Nephron progenitor cell (in vitro differentiated cells): Measurements from ENCODE around the gene HPRT1.

Experiments
- DNase-seq: peaks from one replicate; pipeline ENCODE4 v3.0.0; 2021
- H3K27ac Mint-ChIP-seq: 2 replicates; pipeline ENCODE4 v1.8.0; 2021; ENCODE audit warnings: mild to moderate bottlenecking, moderate library complexity, mixed read lengths
- H3K27me3 Mint-ChIP-seq: 2 replicates; pipeline ENCODE4 v1.8.0; 2021; ENCODE audit warnings: mild to moderate bottlenecking, low read depth, mixed read lengths; ENCODE audit not compliant: poor library complexity
- H3K36me3 Mint-ChIP-seq: 2 replicates; pipeline ENCODE4 v1.8.0; 2021; ENCODE audit warnings: low read depth, mixed read lengths
- H3K4me1 Mint-ChIP-seq: 2 replicates; pipeline ENCODE4 v1.8.0; 2021; ENCODE audit warnings: mixed read lengths
- H3K4me3 Mint-ChIP-seq: 2 replicates; pipeline ENCODE4 v1.8.0; 2021; ENCODE audit warnings: mild to moderate bottlenecking, moderate library complexity, mixed read lengths
- H3K9me3 Mint-ChIP-seq: 2 replicates; pipeline ENCODE4 v1.8.0; 2021; ENCODE audit warnings: mild to moderate bottlenecking, moderate library complexity, mixed read lengths
- TF ChIP-seq, protein P1 (sequence below): fragments of 200-600 bp; sonication (generic); IDR thresholded peaks from 2 replicates; pipeline ENCODE4 v1.5.0; 2021; ENCODE audit warnings: antibody characterized with exemption

Gene HPRT1, protein sequence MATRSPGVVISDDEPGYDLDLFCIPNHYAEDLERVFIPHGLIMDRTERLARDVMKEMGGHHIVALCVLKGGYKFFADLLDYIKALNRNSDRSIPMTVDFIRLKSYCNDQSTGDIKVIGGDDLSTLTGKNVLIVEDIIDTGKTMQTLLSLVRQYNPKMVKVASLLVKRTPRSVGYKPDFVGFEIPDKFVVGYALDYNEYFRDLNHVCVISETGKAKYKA

DNA sequence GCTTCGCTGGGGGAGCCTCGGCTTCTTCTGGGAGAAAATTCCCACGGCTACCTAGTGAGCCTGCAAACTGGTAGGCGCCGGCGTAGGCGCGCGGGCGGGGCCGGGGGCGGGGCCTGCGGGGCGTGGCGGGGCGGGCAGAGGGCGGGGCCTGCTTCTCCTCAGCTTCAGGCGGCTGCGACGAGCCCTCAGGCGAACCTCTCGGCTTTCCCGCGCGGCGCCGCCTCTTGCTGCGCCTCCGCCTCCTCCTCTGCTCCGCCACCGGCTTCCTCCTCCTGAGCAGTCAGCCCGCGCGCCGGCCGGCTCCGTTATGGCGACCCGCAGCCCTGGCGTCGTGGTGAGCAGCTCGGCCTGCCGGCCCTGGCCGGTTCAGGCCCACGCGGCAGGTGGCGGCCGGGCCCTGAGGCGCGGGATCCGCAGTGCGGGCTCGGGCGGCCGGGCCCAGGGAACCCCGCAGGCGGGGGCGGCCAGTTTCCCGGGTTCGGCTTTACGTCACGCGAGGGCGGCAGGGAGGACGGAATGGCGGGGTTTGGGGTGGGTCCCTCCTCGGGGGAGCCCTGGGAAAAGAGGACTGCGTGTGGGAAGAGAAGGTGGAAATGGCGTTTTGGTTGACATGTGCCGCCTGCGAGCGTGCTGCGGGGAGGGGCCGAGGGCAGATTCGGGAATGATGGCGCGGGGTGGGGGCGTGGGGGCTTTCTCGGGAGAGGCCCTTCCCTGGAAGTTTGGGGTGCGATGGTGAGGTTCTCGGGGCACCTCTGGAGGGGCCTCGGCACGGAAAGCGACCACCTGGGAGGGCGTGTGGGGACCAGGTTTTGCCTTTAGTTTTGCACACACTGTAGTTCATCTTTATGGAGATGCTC, at the start of gene HPRT1:
TSS of gene HPRT1 (plus strand) at position 161 of the 857 bp plus-strand sequence. CDS start at position 308, 147 bp downstream.
- peaks cover 2% of the 10 kb centered on the region for H3K27me3 Mint-ChIP-seq
- TF ChIP-seq, protein P1, sequence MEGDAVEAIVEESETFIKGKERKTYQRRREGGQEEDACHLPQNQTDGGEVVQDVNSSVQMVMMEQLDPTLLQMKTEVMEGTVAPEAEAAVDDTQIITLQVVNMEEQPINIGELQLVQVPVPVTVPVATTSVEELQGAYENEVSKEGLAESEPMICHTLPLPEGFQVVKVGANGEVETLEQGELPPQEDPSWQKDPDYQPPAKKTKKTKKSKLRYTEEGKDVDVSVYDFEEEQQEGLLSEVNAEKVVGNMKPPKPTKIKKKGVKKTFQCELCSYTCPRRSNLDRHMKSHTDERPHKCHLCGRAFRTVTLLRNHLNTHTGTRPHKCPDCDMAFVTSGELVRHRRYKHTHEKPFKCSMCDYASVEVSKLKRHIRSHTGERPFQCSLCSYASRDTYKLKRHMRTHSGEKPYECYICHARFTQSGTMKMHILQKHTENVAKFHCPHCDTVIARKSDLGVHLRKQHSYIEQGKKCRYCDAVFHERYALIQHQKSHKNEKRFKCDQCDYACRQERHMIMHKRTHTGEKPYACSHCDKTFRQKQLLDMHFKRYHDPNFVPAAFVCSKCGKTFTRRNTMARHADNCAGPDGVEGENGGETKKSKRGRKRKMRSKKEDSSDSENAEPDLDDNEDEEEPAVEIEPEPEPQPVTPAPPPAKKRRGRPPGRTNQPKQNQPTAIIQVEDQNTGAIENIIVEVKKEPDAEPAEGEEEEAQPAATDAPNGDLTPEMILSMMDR, result no peak
- peak; percentile 84 for DNase-seq
- peak within 1 kb of the TSS; percentile 45 for H3K27ac Mint-ChIP-seq
- H3K4me3 Mint-ChIP-seq, result peak within 1 kb of the TSS; percentile 86
- peaks cover 11% of the 10 kb centered on the region for H3K36me3 Mint-ChIP-seq
- peaks cover 7% of the 10 kb centered on the region for H3K4me1 Mint-ChIP-seq
- peaks cover 36% of the 10 kb centered on the region for H3K9me3 Mint-ChIP-seq

DNA sequence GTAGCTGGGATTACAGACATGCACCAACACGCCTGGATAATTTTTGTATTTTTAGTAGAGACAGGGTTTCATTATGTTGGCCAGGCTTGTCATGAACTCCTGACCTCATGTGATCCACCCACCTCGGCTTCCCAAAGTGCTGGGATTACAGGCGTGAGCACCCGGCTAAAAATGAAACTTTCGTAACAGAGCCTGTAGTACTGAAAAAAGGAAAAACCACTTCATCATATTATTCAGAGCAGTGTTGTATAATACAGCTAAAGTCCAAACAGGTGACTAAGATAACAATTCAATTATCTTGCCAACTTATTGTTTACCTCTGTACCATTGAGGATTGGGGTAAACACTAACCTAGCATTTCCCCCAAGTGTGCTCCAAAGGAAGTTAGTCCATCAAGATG, 43.9 kb upstream of the HPRT1 start:
- H3K27ac Mint-ChIP-seq, result no peak overlapping the region
- H3K4me3 Mint-ChIP-seq, result no peak overlapping the region
- H3K4me1 Mint-ChIP-seq, result no peaks in the 10 kb centered on the region
- no peak for DNase-seq
- peaks cover 33% of the 10 kb centered on the region for H3K36me3 Mint-ChIP-seq
- no peaks in the 10 kb centered on the region for H3K27me3 Mint-ChIP-seq
- peaks cover 9% of the 10 kb centered on the region for H3K9me3 Mint-ChIP-seq
- TF ChIP-seq, protein P1, result no peak

DNA sequence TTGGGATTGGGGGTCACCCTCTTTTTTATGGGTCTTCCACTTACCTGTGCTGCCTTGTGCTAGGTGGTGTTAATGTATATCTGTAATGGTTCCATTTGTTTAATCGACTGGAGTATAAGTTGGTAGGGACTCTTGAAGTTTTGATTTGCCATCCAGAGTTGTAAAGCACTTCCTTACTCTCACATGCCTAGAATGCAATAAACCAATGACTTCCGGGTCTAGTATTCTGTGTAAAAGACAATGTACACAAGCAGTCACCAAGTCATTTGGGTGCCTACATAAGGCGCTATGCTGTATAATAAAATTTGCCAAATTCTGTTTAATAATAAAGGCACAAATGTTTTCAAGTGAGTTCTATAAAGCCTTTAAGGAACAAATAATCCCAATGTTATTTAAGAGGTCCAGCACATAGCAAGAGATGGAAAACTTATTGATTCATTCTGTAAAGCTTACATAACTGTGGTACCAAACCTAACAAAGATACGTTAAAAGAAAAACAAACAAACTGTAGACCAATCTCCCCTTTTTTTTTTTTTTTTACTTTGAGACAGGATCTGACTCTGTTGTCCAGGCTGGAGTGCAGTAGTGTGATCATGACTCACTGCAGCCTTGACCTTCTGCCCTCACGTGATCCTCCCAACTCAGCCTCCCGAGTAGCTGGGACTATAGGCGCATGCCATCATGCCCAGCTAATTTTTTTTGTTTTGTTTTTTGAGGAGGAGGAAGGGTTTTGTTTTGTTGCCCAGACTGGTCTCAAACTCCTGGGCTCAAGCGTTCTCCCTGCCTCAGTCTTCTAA, 41.5 kb upstream of the HPRT1 start:
- Mint-ChIP-seq H3K9me3 (peaks cover 9% of the 10 kb centered on the region), H3K4me3 (no peak overlapping the region), H3K27ac (no peak overlapping the region), H3K4me1 (no peaks in the 10 kb centered on the region), H3K36me3 (peaks cover 45% of the 10 kb centered on the region), H3K27me3 (no peaks in the 10 kb centered on the region)
- no peak for DNase-seq
- TF ChIP-seq, protein P1, result no peak

DNA sequence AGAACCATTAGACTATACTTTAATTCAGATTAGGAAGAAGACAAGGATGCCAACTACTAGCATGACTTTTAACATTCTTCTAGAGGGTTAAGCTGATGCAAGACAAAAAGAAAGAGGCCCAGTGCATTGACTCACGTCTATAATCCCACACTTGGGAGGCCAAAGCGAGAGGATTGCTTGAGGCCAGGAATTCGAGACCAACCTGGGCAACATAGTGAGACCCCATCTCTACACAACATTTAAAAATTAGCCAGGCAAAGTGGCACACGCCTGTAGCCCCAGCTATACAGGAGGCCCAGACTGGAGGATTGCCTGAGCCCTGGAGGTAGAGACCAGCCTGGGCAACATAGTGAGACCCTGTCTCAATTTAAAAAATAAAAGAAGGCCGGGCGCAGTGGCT, 40.2 kb upstream of the HPRT1 start:
- Mint-ChIP-seq H3K9me3 (peaks cover 9% of the 10 kb centered on the region), H3K27me3 (no peaks in the 10 kb centered on the region), H3K36me3 (peaks cover 44% of the 10 kb centered on the region), H3K4me3 (no peak overlapping the region), H3K27ac (no peak overlapping the region), H3K4me1 (no peaks in the 10 kb centered on the region)
- TF ChIP-seq, protein P1, result no peak
- DNase-seq, result no peak

DNA sequence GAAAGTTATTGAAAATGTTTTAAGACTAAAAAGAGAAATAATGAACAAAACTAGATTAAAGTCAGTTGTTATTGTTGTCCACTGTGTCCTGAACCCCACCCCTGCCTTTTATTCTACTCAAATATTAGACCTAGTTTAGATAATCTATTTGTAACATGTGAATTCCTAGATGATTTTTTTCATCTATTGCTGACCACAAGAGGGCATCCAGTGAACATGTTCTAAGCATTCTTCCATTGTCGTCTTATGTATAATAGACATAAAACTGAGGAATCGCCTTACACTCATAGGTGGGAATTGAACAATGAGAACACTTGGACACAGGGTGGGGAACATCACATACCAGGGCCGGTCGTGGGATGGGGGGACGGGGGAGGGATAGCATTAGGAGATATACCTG, 36.4 kb upstream of the HPRT1 start:
- H3K4me3 Mint-ChIP-seq, result no peak overlapping the region
- H3K4me1 Mint-ChIP-seq, result no peaks in the 10 kb centered on the region
- no peaks in the 10 kb centered on the region for H3K27me3 Mint-ChIP-seq
- DNase-seq, result no peak
- no peak overlapping the region for H3K27ac Mint-ChIP-seq
- TF ChIP-seq, protein P1, result no peak
- peaks cover 32% of the 10 kb centered on the region for H3K36me3 Mint-ChIP-seq
- H3K9me3 Mint-ChIP-seq, result peaks cover under 1% of the 10 kb centered on the region
